Suprapubic skin (tissue), 4 donors: Measurements from ENCODE around the gene RBM33. TPM values are rescaled to one million over a fixed set of nuclear protein-coding genes. Genes with fewer than 3 reads are reported as not detected.

Experiments
- DNase-seq, 2 donors: peaks; one replicate each; pipeline ENCODE4 v3.0.0-alpha.2; 2019; ENCODE audit warnings: low spot score in 2 of 2
- H3K27ac ChIP-seq: fragments of 200-600 bp; sonication (generic); one replicate; pipeline ENCODE4 v1.5.1; 2019
- H3K27me3 ChIP-seq: fragments of 200-600 bp; sonication (generic); one replicate; pipeline ENCODE4 v1.5.1; 2019
- H3K36me3 ChIP-seq: fragments of 200-600 bp; sonication (generic); one replicate; pipeline ENCODE4 v1.5.1; 2019
- H3K4me1 ChIP-seq: fragments of 200-600 bp; sonication (generic); one replicate; pipeline ENCODE4 v1.5.1; 2019
- H3K4me3 ChIP-seq: fragments of 200-600 bp; sonication (generic); one replicate; pipeline ENCODE4 v1.5.1; 2019; ENCODE audit warnings: mild to moderate bottlenecking
- H3K9me3 ChIP-seq: fragments of 200-600 bp; sonication (generic); one replicate; pipeline ENCODE4 v1.5.1; 2019
- CTCF ChIP-seq, 2 donors: fragments of 200-600 bp in 1 of 2; fragments of 450-650 bp in 1 of 2; sonication (generic) in 1 of 2; IDR thresholded peaks; one replicate each; pipeline ENCODE4 v1.5.1; 2016 to 2019; ENCODE audit warnings: antibody characterized with exemption in 2 of 2, mild to moderate bottlenecking in 1 of 2, moderate library complexity in 1 of 2
- EP300 ChIP-seq: sonication (generic); formaldehyde crosslinking; IDR thresholded peaks from one replicate; pipeline ENCODE4 v1.6.1; 2017; ENCODE audit warnings: antibody characterized with exemption
- POLR2A ChIP-seq, 2 donors: fragments of 450-650 bp; IDR thresholded peaks; one replicate each; pipeline ENCODE4 v1.6.1; 2017; ENCODE audit warnings: antibody characterized with exemption in 2 of 2, mild to moderate bottlenecking in 2 of 2, moderate library complexity in 2 of 2
- POLR2AphosphoS5 ChIP-seq, 3 donors: sonication (generic); formaldehyde crosslinking; IDR thresholded peaks; one replicate each; pipeline ENCODE4 v1.6.1; 2017; ENCODE audit warnings: antibody characterized with exemption in 3 of 3
- WGBS: methylation state at CpG from one replicate; pipeline ENCODE4 v1.1.5; 2018; 5-methylcytosine and 5-hydroxymethylcytosine counted together
- total RNA-seq, 4 donors: library from RNA; depleted of rRNA; stranded (reverse); fragments of >200 nt; gene quantifications; one replicate each; pipeline ENCODE4 v1.1.0, GENCODE V29; 2016

Gene RBM33
- total RNA-seq, 4 donors from 2014 or later = 37.4 to 121 (median 58.2) TPM

GRCh38 chr7:155756322-155756721 is 111.9 kb downstream of the RBM33 start:
- TF ChIP-seq CTCF (IDR thresholded peaks at IDR 0.05) = no peak
- no peak for TF ChIP-seq POLR2A (IDR thresholded peaks at IDR 0.05)

GRCh38 chr7:155758348-155758747 is 113.9 kb downstream of the RBM33 start:
- Histone ChIP-seq H3K27ac (no peak overlapping the region), H3K9me3 (no peaks in the 10 kb centered on the region), H3K27me3 (no peaks in the 10 kb centered on the region), H3K36me3 (no peaks in the 10 kb centered on the region), H3K4me1 (peaks cover 26% of the 10 kb centered on the region), H3K4me3 (no peak overlapping the region)
- no peak for TF ChIP-seq POLR2AphosphoS5 (IDR thresholded peaks at IDR 0.05)
- TF ChIP-seq POLR2A (IDR thresholded peaks at IDR 0.05) = no peak
- no peak for TF ChIP-seq CTCF (IDR thresholded peaks at IDR 0.05)
- TF ChIP-seq EP300 = no peak
- DNase-seq = no peak
- WGBS = 94% methylated on average over 6 of the region's 10 CpGs

More at GRCh38 chr7:155756322-155756721, 111.9 kb downstream of the RBM33 start:
- Histone ChIP-seq H3K36me3 (no peaks in the 10 kb centered on the region), H3K9me3 (no peaks in the 10 kb centered on the region), H3K27me3 (no peaks in the 10 kb centered on the region), H3K27ac (no peak overlapping the region), H3K4me3 (no peak overlapping the region), H3K4me1 (peaks cover 31% of the 10 kb centered on the region)
- DNase-seq = no peak
- 90% methylated on average over 9 of the region's 9 CpGs for WGBS

GRCh38 chr7:155759740-155760430 is 115.4 kb downstream of the RBM33 start:
- TF ChIP-seq EP300 (no peak), CTCF (IDR thresholded peaks at IDR 0.05) (no peak), POLR2A (IDR thresholded peaks at IDR 0.05) (no peak), POLR2AphosphoS5 (IDR thresholded peaks at IDR 0.05) (no peak)
- Histone ChIP-seq H3K9me3 (no peaks in the 10 kb centered on the region), H3K4me1 (peaks cover 13% of the 10 kb centered on the region), H3K36me3 (peaks cover 14% of the 10 kb centered on the region), H3K27ac (no peak overlapping the region), H3K4me3 (no peak overlapping the region), H3K27me3 (no peaks in the 10 kb centered on the region)
- 89% methylated on average over 9 of the region's 9 CpGs for WGBS
- DNase-seq = no peak

- TF ChIP-seq POLR2AphosphoS5 (IDR thresholded peaks at IDR 0.05) = no peak
- TF ChIP-seq POLR2A (IDR thresholded peaks at IDR 0.05) = no peak
- no peak for TF ChIP-seq CTCF (IDR thresholded peaks at IDR 0.05)
- TF ChIP-seq EP300 = no peak
- no peak for DNase-seq
- peaks cover 6% of the 10 kb centered on the region for H3K4me1 ChIP-seq
- peaks cover 24% of the 10 kb centered on the region for H3K36me3 ChIP-seq
- WGBS = 91% methylated on average over 5 of the region's 5 CpGs
- H3K9me3 ChIP-seq = no peaks in the 10 kb centered on the region
- no peaks in the 10 kb centered on the region for H3K27me3 ChIP-seq
- no peak overlapping the region for H3K27ac ChIP-seq
- no peak overlapping the region for H3K4me3 ChIP-seq
These were observed 116.7 kb downstream of the RBM33 start for GRCh38 chr7:155761162-155761561.

- peaks cover 33% of the 10 kb centered on the region for H3K36me3 ChIP-seq
- no peak overlapping the region for H3K4me3 ChIP-seq
- WGBS = 96% methylated on average over 4 of the region's 4 CpGs
- H3K27ac ChIP-seq = peak overlapping the region; percentile 28
- peaks cover 6% of the 10 kb centered on the region for H3K4me1 ChIP-seq
- TF ChIP-seq EP300 (no peak), CTCF (IDR thresholded peaks at IDR 0.05) (no peak), POLR2AphosphoS5 (IDR thresholded peaks at IDR 0.05) (no peak), POLR2A (IDR thresholded peaks at IDR 0.05) (no peak)
- H3K9me3 ChIP-seq = no peaks in the 10 kb centered on the region
- DNase-seq = no peak
- no peaks in the 10 kb centered on the region for H3K27me3 ChIP-seq
These were observed 117.6 kb downstream of the RBM33 start for GRCh38 chr7:155762036-155762435.
